ENCODE results near the gene BTBD7. TPM values are rescaled to one million over a fixed set of nuclear protein-coding genes. Genes with fewer than 3 reads are reported as not detected.

The BTBD7 gene
- total and polyA plus RNA-seq, 9 donors, result 10.9 to 42.2 (median 32.7) TPM

GRCh38 chr14:93228550-93228949, 104.3 kb downstream of the BTBD7 start:
- intact Hi-C loops (cut with DNase I), result no loop called here
- H3K36me3 ChIP-seq, result no peaks in the 10 kb centered on the region

GRCh38 chr14:93223565-93223964, 109.3 kb downstream of the BTBD7 start:
- H3K4me3 ChIP-seq, result no peak overlapping the region

More at GRCh38 chr14:93228550-93228949, 104.3 kb downstream of the BTBD7 start:
- no peaks in the 10 kb centered on the region for H3K27me3 ChIP-seq
- no peak overlapping the region for H3K27ac ChIP-seq
- no peaks in the 10 kb centered on the region for H3K9me3 ChIP-seq
- WGBS, 3 donors, result 89 to 99% (median 96%) methylated on average over 8 of the region's 8 CpGs
- no peak overlapping the region for H3K4me3 ChIP-seq
- H3K4me1 ChIP-seq (ENCODE audit: insufficient read depth), result peaks cover 4% of the 10 kb centered on the region
- TF ChIP-seq CTCF (IDR thresholded peaks at IDR 0.05) (no peak), POLR2A (IDR thresholded peaks at IDR 0.05) (no peak), EP300 (IDR thresholded peaks at IDR 0.05) (no peak)
- DNase-seq, result no peak

GRCh38 chr14:93220509-93220908, 112.3 kb downstream of the BTBD7 start:
- DNase-seq, result no peak
- TF ChIP-seq POLR2A (IDR thresholded peaks at IDR 0.05) (no peak), EP300 (IDR thresholded peaks at IDR 0.05) (no peak), CTCF (IDR thresholded peaks at IDR 0.05) (no peak)
- intact Hi-C loops (cut with DNase I), result no loop called here
- Histone ChIP-seq H3K27me3 (no peaks in the 10 kb centered on the region), H3K9me3 (no peaks in the 10 kb centered on the region), H3K36me3 (no peaks in the 10 kb centered on the region), H3K4me3 (no peak overlapping the region), H3K4me1 (ENCODE audit: insufficient read depth) (no peaks in the 10 kb centered on the region), H3K27ac (no peak overlapping the region)

More at GRCh38 chr14:93223565-93223964, 109.3 kb downstream of the BTBD7 start:
- intact Hi-C loops (cut with DNase I), result no loop called here
- Histone ChIP-seq H3K9me3 (no peaks in the 10 kb centered on the region), H3K27ac (no peak overlapping the region), H3K27me3 (no peaks in the 10 kb centered on the region), H3K36me3 (no peaks in the 10 kb centered on the region), H3K4me1 (ENCODE audit: insufficient read depth) (no peaks in the 10 kb centered on the region)
- no peak for DNase-seq
- WGBS, 3 donors, result 94 to 98% (median 97%) methylated on average over 25 to 27 of the region's 27 CpGs
- TF ChIP-seq EP300 (IDR thresholded peaks at IDR 0.05) (no peak), CTCF (IDR thresholded peaks at IDR 0.05) (no peak), POLR2A (IDR thresholded peaks at IDR 0.05) (no peak)

GRCh38 chr14:93219103-93219726, 113.6 kb downstream of the BTBD7 start:
- WGBS, 3 donors, result 51 to 60% (median 55%) methylated on average over 3 of the region's 3 CpGs
- Histone ChIP-seq H3K4me1 (ENCODE audit: insufficient read depth) (no peaks in the 10 kb centered on the region), H3K9me3 (no peaks in the 10 kb centered on the region), H3K27ac (no peak overlapping the region), H3K27me3 (no peaks in the 10 kb centered on the region), H3K4me3 (no peak overlapping the region), H3K36me3 (no peaks in the 10 kb centered on the region)
- TF ChIP-seq POLR2A (IDR thresholded peaks at IDR 0.05) (no peak), EP300 (IDR thresholded peaks at IDR 0.05) (no peak), CTCF (IDR thresholded peaks at IDR 0.05) (no peak)
- intact Hi-C loops (cut with DNase I), result no loop called here
- DNase-seq, result no peak

Measured in ovary (tissue), 9 donors.